GM19467 (cell line): ENCODE measurements around the gene TRAPPC14.

ENCODE experiments used
- ATAC-seq: cut with Tn5 transposase; IDR thresholded peaks from one replicate; pipeline ENCODE4 v1.9.1; 2021; ENCODE audit warnings: mild to moderate bottlenecking, moderate library complexity; ENCODE audit not compliant: unreplicated experiment

Gene TRAPPC14

DNA sequence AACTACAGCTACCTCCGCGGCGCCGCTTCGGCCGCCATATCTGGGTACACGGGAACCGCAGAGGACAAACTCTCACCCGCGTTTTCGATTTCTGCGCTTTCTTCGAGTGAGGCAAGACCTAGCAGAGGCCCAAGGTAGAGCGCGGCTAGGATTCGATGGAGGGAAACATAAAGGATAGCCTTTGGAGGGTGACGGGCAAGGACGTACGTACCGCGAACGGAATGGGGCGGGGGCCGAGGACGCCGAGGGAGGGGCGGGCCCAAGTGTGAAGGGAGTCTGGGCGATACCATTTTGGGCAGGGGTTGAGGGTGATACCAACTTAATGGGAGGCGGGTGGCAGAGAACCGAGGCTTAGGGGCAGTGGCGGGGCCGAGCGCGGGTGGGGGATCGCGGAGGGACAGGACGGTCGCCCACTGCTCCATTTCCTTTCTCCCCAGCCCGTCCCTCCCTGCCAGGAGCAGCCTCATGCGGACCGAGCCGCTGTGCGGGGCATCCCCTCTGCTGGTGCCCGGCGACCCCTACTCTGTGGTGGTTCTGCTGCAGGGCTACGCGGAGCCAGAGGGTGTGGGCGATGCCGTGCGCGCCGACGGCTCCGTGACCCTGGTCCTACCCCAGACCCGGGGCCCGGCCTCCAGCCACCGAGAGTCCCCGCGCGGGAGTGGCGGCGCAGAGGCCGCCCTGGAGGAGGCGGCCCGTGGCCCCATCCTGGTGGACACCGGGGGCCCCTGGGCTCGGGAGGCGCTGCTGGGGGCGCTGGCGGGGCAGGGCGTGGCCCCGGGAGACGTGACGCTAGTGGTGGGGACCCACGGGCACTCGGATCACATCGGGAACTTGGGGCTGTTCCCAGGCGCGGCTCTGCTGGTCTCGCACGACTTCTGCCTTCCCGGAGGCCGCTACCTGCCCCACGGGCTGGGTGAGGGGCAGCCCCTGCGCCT lies 31.3 kb downstream of the TRAPPC14 start, which contains the start of gene MBLAC1:
MBLAC1 (plus strand) TSS at position 37 of the 935 bp plus-strand sequence; CDS start at position 466, 429 bp downstream.
- ATAC-seq = peak; percentile 55

DNA sequence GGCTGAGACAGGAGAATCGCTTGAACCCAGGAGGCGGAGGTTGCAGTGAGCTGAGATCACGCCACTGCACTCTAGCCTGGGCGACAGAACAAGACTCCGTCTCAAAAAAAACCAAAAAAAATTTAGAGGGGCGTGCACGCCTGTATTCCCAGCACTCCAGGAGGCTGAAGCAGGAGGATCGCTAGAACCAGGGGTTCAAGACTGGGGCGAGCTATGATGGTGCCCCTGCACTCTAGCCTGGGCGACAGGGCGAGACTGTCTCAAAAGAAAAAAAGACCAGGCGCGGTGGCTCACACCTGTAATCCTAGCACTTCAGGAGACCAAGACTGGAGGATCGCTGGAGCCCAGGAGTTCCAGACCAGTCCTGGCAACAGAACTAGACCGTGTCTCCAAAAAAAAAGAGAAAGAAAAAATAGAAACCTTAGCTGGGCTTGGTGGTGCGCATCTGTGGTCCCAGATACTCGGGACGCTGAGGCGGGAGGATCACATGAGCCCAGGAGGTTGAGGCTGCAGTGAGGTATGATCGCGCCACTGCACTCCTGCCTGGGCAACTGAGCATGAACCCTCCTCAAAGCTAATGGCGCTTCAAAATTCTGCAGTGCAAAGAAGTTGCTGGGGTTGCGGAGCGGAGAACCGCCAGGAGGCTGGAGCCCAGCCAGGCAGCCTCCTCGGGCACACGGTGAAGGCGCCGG lies 32.1 kb downstream of the TRAPPC14 start:
- ATAC-seq = peak; percentile 5

DNA sequence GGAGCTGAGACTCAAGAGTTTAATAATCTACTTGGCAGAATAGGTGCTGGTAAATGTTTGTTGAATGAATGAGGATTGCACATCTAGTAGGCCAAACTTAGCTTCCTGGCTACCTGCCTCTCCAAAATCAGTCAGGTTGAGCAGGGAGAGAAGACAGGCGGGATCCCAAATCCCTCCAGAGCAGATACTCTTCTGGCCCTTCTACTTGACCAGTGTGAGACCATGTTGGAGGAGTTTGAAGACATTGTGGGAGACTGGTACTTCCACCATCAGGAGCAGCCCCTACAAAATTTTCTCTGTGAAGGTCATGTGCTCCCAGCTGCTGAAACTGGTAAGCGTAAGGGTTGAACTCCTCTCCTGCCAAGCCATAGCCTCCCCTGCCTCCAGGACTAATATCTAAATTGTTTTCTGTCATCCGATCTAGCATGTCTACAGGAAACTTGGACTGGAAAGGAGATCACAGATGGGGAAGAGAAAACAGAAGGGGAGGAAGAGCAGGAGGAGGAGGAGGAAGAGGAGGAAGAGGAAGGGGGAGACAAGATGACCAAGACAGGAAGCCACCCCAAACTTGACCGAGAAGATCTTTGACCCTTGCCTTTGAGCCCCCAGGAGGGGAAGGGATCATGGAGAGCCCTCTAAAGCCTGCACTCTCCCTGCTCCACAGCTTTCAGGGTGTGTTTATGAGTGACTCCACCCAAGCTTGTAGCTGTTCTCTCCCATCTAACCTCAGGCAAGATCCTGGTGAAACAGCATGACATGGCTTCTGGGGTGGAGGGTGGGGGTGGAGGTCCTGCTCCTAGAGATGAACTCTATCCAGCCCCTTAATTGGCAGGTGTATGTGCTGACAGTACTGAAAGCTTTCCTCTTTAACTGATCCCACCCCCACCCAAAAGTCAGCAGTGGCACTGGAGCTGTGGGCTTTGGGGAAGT lies 34.0 kb downstream of the TRAPPC14 start:
- no peak for ATAC-seq

DNA sequence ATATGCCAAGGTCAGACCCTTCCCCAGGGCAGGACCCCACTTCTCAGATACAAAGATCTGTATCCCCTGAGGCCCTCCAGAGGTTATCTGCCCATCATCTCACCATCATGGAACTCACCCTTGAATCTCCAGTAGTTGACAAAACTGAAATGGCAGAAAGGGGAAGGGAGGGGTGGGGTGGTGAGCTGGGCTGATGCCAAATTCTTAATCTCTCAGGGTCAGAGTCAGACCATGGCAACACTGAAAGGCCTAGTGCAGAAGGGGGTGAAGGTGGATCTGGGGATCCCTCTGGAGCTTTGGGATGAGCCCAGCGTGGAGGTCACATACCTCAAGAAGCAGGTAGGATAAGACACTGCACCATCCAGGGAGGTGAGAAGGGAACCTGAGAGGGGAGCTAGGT lies 36.0 kb downstream of the TRAPPC14 start:
- no peak for ATAC-seq

DNA sequence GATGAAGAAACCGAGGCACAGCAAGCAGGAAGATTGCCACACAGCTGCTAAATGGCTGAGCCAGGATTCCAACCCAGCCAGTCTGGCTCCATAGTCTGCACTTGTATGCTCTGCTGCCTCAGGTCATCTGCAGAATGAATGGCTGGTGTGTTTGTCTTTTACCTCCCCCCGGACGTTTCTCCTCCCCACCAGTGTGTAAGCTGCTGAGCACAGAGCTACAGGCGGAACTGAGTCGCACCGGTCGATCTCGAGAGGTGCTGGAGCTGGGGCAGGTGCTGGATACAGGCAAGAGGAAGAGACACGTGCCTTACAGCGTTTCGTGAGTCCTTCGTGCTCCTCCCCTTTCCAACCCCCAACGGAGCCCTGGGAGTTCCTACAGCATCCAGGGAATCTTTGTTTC lies 36.5 kb downstream of the TRAPPC14 start:
- ATAC-seq = no peak

DNA sequence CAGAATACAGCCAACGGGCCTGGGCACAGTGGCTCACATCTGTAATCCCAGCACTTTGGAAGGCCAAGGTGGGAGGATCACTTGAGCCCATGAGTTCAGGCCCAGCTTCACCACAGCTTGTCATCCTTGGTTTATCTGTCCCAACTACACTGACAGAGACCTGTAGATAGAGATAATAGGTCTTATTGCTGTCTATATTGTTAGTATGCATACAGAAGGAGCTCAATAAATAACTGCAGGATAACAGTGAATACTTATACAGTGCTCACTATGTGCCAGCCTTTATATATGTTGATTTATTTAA lies 37.8 kb downstream of the TRAPPC14 start:
- ATAC-seq = no peak

DNA sequence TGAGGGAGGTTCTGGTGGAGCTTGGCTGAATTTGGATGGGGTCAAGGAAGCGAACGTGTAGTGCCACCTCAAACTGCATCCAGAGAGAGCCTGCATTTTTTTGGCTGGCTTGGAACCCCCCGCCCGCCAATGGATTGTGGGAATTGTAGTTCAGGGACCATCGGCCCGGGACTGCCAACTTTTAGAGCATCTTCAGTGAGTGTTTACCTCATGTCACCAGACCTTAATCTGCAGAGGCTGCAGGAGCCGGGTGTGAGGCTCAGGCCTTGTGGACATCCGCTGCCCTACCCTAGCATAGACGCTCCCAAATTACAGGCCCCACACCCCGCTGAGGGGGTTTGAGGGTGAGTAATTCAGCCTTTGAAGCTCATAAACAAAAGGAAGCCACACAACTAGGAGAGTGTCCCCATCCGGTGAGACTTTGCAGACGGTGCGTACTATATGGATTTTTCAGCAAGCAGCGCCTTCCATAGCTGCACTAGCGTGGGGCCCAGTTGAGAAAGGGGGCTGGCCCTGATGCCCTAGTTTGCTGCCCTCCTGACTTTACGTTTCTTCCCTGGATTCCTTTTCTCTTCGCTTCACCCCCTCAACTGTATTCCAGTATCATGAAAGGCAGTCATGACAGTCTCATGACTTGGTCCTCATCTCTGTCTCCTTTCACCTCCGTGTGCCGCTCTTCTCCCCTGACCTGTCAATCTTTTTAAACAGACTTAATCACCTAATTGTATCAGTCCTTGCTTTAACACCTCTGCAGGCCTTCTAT lies 38.4 kb downstream of the TRAPPC14 start:
- peak; percentile 21 for ATAC-seq

DNA sequence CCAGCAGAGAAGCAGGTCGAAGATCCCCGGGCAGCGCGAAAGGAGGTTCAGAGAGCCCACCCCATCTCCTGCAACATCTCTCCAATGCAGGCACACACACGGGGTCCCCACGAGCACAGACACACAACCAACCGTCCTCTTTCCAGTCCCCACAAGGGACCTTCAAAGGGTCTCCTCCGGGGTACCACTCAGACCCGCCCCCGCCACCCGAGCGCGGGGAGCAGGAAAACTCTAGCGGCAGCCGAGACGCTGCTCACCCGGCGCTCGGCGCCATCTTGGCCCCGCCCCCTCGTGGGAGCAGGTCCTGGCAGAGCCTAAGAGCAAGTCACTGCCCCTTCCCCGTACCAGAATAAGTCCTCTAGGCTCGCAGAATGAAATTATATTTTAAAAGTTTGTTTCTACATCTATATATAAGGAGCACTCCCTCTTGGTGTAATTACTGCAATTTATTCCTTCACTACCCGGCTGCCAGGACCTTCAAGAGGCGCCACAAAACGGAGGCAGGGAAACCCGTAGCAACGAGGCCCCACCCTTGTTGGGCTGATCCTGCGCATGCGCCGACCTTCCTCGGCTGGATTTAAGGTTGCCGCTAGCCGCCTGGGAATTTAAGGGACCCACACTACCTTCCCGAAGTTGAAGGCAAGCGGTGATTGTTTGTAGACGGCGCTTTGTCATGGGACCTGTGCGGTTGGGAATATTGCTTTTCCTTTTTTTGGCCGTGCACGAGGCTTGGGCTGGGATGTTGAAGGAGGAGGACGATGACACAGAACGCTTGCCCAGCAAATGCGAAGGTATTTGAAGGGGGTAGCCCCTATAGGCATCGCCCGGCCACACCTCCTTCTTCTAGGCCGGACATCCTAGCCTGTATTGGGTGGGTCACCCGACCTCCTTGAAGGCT lies 39.2 kb downstream of the TRAPPC14 start, which contains the start of the genes CNPY4 and TAF6:
CNPY4 (plus strand) TSS at position 563 of the 898 bp plus-strand sequence; CDS start at position 674, 111 bp downstream.
TAF6 (minus strand) TSS at position 287 of the 898 bp plus-strand sequence. CDS start 5,149 bp downstream, outside the sequence.
- ATAC-seq = peak; percentile 62

DNA sequence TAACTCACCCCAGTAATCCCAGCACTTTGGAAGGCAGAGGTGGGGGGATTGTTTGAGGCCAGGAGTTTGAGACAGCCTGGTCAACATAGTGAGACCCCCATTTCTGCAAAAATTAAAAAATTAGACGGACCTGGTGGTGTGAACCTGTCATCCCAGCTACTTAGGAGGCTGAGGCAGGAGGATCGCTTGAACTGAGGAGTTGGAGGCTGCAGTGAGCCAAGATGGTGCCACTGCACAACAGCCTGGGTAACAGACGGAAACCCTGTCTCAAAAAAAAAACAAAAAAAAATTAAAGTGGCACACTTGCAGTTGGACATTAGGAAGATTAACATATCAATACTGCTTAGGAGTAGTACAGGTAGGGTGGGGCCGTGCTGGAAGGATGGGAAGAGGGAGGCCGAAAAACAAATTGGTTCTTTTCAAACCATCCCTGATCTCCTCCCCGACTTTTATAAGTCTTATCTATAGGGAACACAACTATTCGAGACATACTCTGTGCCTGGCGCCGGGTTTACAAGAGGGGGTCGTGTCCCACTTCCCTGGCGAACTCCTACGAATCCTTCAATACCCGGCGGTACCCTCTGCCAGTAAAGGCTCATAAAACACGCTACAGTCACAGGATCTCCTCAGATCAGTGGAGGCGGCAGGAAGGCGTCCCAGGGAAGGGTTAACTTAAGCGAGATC lies 40.0 kb downstream of the TRAPPC14 start:
- no peak for ATAC-seq

DNA sequence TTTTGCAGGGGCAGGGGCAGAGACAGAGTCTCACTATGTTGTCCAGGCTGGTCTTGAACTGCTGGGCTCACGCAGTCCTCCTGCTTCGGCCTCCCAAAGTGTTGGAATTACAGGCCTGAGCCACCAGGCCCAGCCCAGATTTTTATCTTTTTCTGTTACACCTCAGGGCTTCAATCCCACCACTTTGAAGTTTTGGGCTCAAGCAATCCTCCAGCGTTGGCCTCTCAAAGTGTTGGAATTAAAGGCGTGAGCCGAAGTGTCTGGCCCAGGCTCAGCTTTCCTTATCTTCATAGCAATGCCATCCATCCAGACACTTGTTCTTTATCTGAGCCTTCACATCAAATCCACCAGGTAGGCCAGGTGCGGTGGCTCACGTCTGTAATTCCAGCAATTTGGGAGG lies 43.5 kb downstream of the TRAPPC14 start:
- ATAC-seq = no peak

DNA sequence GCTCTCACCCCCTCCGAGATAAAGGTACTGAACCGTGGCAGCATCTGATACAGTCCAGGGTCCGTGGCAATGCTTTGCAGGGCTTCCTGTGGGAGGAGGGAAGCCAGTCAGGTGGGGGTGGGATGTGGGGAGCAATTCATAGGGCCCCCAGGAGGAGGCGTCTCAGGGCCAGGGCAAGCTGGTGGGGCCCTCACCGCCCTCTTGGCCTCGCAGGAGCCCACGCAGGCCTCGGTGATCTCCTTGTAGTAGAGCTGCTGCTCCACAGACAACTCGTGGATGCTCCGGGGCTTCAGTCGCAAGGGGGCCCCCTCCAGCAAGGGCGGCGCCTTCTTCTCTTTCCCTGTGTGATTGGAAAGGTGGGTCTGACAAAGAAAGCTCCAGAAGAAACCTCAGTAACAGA lies 46.6 kb downstream of the TRAPPC14 start:
- no peak for ATAC-seq

DNA sequence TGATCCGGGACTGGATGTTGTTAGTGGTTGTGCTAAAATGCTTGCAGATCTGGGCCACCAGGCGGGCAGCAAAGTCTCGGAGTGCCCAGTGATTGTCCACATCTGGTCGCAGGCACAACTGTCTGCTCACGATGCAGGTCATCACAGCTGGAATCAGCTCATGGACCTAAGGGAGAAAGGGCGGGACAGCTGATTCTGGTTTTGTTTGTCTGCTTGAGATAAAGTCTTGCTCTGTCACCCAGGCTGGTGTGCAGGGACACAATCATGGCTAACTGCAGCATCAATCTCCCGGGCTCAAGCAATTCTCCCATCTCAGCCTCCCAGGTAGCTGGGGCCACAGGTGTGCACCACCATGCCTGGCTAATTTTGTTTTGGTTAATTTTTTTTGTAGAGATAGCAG lies 47.4 kb downstream of the TRAPPC14 start:
- ATAC-seq = no peak

DNA sequence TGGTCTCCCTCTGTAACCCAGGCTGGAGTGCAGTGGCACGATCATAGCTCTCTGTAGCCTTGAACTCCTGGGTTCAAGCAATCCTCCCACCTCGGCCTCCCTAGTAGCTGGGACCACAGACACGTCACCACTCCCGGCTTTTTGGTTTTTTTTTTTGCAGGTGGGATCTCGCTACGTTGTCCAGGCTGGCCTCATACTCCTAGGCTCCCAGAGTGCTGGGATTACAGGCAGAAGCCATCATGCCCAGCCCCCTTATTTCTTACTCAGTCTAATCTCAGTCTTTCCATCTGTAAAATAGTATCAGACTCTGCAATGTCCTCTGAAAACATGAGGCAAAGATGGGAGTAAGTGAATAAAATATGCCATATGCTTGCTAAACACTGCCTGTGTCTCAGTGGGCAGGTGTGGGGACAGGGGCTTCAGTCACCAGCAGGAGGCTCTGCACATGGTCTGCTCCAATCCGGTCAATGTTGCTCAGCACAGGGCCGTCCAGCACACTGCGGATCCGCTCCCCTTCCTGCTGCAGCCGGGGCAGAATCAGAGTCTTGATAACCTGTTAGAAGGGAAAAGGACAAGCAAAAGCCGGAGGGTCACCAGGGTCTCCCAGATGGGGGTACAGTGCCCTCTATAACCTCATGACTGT lies 48.9 kb downstream of the TRAPPC14 start:
- ATAC-seq = no peak

DNA sequence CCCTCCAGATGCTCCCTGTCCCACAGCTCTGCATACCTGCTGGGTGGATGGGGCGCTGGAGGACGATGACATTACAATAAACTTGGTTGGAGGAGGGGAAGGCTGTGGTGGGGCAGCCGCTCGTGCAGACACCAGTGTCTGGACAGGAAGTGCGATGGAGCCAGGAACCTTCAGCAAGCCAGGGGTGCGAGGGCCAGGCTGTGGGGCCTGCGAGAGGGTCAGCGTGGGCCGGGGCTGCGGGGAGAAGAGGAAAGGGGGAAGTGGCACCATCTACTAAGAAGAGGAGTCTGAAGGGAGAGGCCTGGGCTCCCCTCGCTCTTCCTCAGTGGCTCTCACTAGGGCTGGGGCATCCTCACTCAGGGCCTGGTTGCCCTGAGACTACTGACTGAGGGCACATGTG lies 50.6 kb downstream of the TRAPPC14 start:
- no peak for ATAC-seq

DNA sequence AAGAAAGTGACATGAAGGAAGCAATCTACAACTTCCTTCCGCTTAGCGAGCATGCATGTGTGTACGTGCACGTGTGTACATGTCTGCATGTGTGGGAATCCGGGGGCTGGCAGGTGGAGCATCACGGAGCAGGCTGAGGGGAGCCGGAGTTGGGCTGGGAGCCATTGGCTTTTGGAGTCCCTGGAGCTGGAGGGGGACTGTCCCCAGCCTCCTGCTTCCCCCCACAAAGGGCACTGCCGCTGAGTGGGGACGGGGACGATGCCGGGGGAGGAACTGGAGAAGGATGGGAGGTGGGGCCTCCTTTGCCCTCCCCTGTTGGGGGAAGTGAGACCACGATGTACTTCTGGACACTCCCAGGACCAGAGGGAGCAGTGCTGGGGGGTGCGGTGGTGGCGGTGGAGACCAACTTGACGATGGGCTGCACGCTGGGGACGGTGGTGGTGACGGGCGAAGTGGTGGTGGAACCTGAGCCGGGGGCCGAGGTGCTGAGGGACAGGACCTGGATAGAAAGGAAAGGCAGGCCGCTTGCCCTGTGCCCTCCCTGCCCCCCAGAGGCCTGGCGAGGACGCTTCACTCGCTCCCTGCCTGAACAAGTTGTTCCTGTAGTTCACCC lies 51.3 kb downstream of the TRAPPC14 start:
- ATAC-seq = no peak

DNA sequence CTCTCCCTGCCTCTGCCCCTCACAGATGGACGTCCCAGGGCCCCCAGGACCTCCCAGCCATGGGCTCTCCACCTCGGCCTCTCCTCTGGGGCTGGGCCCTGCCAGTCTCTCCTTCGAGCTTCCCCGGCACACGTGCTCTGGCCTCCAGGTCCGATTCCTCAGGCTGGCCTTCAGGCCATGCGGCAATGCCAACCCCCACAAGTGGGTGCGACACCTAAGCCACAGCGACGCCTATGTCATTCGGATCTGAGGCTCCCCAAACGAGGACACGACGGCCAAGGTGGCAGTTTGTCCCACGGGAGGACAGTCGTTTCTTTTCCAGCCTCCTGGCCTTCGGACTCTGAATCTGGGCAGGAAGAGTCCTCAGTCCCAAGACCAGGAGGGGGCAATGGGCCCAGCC lies 51.9 kb downstream of the TRAPPC14 start:
- no peak for ATAC-seq

DNA sequence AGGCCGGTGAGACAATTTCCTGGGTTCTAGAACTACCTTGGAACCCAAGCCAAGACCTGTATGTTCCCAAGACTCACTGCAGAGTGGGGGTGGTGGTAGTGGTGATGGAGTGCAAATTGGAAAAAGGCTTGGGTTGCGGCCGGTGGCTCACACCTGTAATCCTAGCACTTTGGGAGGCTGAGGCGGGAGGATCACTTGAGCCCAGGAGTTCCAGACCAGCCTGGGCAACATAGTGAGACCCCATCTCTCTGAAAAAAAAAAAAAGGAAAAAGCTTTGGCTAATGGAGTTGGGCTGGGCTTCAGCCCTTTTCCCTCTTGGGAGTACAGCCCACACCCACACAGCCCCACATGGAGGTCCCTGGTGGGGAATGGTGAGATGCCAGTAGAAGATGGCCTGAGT lies 53.0 kb downstream of the TRAPPC14 start:
- ATAC-seq = no peak
